Spleen (tissue), 11 donors: ENCODE data around the gene FCRL5. TPM values are rescaled to one million over a fixed set of nuclear protein-coding genes. Genes with fewer than 3 reads are reported as not detected.

Source experiments
- DNase-seq: peaks from one replicate; pipeline ENCODE4 v3.0.0-alpha.2; 2020
- H3K27ac ChIP-seq, 8 donors: fragments of 200-600 bp; sonication (generic) in 7 of 8; 1 replicate in 4 of 8; 2 replicates in 4 of 8; pipeline versions ENCODE4 v1.5.0 to v1.8.0; 2016 to 2021; ENCODE audit warnings: inconsistent platforms in 4 of 8, mild to moderate bottlenecking in 4 of 8, moderate library complexity in 1 of 8
- H3K27me3 ChIP-seq, 7 donors: fragments of 200-600 bp; sonication (generic) in 6 of 7; replicated peaks in 1 of 7; 1 replicate in 4 of 7; 2 replicates in 3 of 7; pipeline versions ENCODE4 v1.5.0 to v1.8.0; 2016 to 2021; ENCODE audit warnings: inconsistent platforms in 3 of 7, mild to moderate bottlenecking in 1 of 7
- H3K36me3 ChIP-seq, 6 donors: fragments of 200-600 bp; sonication (generic) in 5 of 6; 1 replicate in 4 of 6; 2 replicates in 2 of 6; pipeline versions ENCODE4 v1.5.0 to v1.8.0; 2016 to 2021; ENCODE audit warnings: inconsistent platforms in 2 of 6
- H3K4me1 ChIP-seq, 6 donors: fragments of 200-600 bp; sonication (generic) in 5 of 6; 1 replicate in 3 of 6; 2 replicates in 3 of 6; pipeline versions ENCODE4 v1.5.0 to v1.8.0; 2016 to 2021; ENCODE audit warnings: inconsistent platforms in 3 of 6
- H3K4me3 ChIP-seq, 8 donors: fragments of 200-600 bp; sonication (generic) in 7 of 8; 1 replicate in 4 of 8; 2 replicates in 4 of 8; pipeline versions ENCODE4 v1.5.0 to v1.8.0; 2016 to 2021; ENCODE audit warnings: inconsistent platforms in 4 of 8, mild to moderate bottlenecking in 4 of 8, moderate library complexity in 2 of 8
- H3K9me3 ChIP-seq, 8 donors: fragments of 200-600 bp; sonication (generic) in 7 of 8; 1 replicate in 4 of 8; 2 replicates in 4 of 8; pipeline versions ENCODE4 v1.5.0 to v1.8.0; 2016 to 2021; ENCODE audit warnings: inconsistent platforms in 4 of 8
- POLR2A ChIP-seq, 3 donors: fragments of 450-650 bp; IDR thresholded peaks; one replicate each; pipeline ENCODE4 v1.5.1; 2017; ENCODE audit warnings: antibody characterized with exemption in 3 of 3, mild to moderate bottlenecking in 1 of 3
- POLR2AphosphoS5 ChIP-seq, 3 donors: sonication (generic); formaldehyde crosslinking; IDR thresholded peaks; one replicate each; pipeline ENCODE4 v1.5.1; 2017; ENCODE audit warnings: antibody characterized with exemption in 3 of 3
- WGBS, 5 donors: extraction: QIAGEN DNeasy Blood & Tissue Kit in 3 of 5; methylation state at CpG; one replicate each; pipeline versions ENCODE4 v1.1.5 to v1.1.7; 2013 to 2018; 5-methylcytosine and 5-hydroxymethylcytosine counted together
- intact Hi-C: fragments of 100-400 bp; cut with DNase I; formaldehyde crosslinking; loops from one replicate; pipeline ENCODE4 v1.15.0; 2023; ENCODE audit warnings: low total_unique reads
- polyA plus RNA-seq, 3 donors: library from polyadenylated mRNA; stranded (reverse); fragments of 200-250 nt; gene quantifications; one replicate each; pipeline ENCODE4 v1.2.1, GENCODE V29; 2013
- total RNA-seq, 7 donors: library from RNA; depleted of rRNA in 3 of 7; stranded (reverse); fragments of >200 nt in 3 of 7; fragmentation: NEBNext Ultra II Directional in 4 of 7; extraction: Animal tissue kit (Norgen Biotek cat#: 25700) in 4 of 7; gene quantifications; one replicate each; pipeline versions ENCODE4 v1.1.0 to v1.2.1, GENCODE V29; 2016 to 2021
- TF ChIP-seq, protein P1 (sequence below), 11 experiments: fragments of 200-600 bp in 7 of 11; fragments of 450-650 bp in 4 of 11; sonication (generic) in 4 of 11; IDR thresholded peaks in 8 of 11; conservative IDR thresholded peaks in 3 of 11; 1 replicate in 7 of 11; 2 replicates in 4 of 11; pipeline versions ENCODE4 v1.4.0 to v1.8.0; 2016 to 2021; ENCODE audit warnings: antibody characterized with exemption in 11 of 11, inconsistent platforms in 4 of 11, mild to moderate bottlenecking in 1 of 11
- donor health status: healthy with polysubstance abuse.
- donor health status: DM: no; HTN: no; CAD: no; lungs with moderate emphysema.
- donor health status: DM: no; HTN: no; CAD: no.
- donor health status: Bipolar disorder and iron deficiency.
- donor health status: healthy.
- donor health status: DM: no; HTN: no; CAD: no.
- donor health status: DM: yes; HTN: yes; CAD: no.

Gene FCRL5
- total and polyA plus RNA-seq, 10 donors: 51.0 to 111 (median 68.2) TPM

GRCh38 chr1:157512036-157512969 lies 40.0 kb downstream of the FCRL5 start:
- peaks cover 3 to 29% (median 13%) of the 10 kb centered on the region in 6 donors for H3K4me1 ChIP-seq
- DNase-seq: no peak
- peak overlapping the region in 4 of 8 donors; percentile 37 to 76 (median 60) for H3K27ac ChIP-seq
- peaks cover 0 to 22% (median 0%) of the 10 kb centered on the region in 6 donors for H3K36me3 ChIP-seq
- intact Hi-C loops: no loop called here
- no peaks in the 10 kb centered on the region for H3K27me3 ChIP-seq
- no peak overlapping the region for H3K4me3 ChIP-seq
- 60 to 63% (median 61%) methylated on average over 3 of the region's 3 CpGs for WGBS, 5 donors
- TF ChIP-seq POLR2A (IDR thresholded peaks at IDR 0.05) (no peak), POLR2AphosphoS5 (IDR thresholded peaks at IDR 0.05) (no peak)
- no peaks in the 10 kb centered on the region for H3K9me3 ChIP-seq

GRCh38 chr1:157509546-157510232 lies 42.6 kb downstream of the FCRL5 start:
- Histone ChIP-seq H3K9me3 (no peaks in the 10 kb centered on the region), H3K36me3 (no peaks in the 10 kb centered on the region), H3K4me1 (peaks cover 3 to 29% (median 16%) of the 10 kb centered on the region in 6 donors), H3K27me3 (peaks cover 0 to 15% (median 0%) of the 10 kb centered on the region in 7 donors), H3K27ac (peak overlapping the region in 2 of 8 donors; percentile 70 to 76), H3K4me3 (no peak overlapping the region)
- no peak for DNase-seq
- TF ChIP-seq POLR2A (IDR thresholded peaks at IDR 0.05) (no peak), POLR2AphosphoS5 (IDR thresholded peaks at IDR 0.05) (no peak)
- TF ChIP-seq, protein P1, sequence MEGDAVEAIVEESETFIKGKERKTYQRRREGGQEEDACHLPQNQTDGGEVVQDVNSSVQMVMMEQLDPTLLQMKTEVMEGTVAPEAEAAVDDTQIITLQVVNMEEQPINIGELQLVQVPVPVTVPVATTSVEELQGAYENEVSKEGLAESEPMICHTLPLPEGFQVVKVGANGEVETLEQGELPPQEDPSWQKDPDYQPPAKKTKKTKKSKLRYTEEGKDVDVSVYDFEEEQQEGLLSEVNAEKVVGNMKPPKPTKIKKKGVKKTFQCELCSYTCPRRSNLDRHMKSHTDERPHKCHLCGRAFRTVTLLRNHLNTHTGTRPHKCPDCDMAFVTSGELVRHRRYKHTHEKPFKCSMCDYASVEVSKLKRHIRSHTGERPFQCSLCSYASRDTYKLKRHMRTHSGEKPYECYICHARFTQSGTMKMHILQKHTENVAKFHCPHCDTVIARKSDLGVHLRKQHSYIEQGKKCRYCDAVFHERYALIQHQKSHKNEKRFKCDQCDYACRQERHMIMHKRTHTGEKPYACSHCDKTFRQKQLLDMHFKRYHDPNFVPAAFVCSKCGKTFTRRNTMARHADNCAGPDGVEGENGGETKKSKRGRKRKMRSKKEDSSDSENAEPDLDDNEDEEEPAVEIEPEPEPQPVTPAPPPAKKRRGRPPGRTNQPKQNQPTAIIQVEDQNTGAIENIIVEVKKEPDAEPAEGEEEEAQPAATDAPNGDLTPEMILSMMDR (IDR thresholded peaks at IDR 0.05 in 8 of 11, conservative IDR thresholded peaks at IDR 0.05 in 3 of 11): no peak
- whole genome bisulfite sequencing, 5 donors: 77 to 86% (median 81%) methylated on average over 9 of the region's 9 CpGs
- intact Hi-C loops: no loop called here

GRCh38 chr1:157505481-157506272 lies 46.6 kb downstream of the FCRL5 start:
- no peaks in the 10 kb centered on the region for H3K36me3 ChIP-seq
- TF ChIP-seq POLR2A (IDR thresholded peaks at IDR 0.05) (no peak), POLR2AphosphoS5 (IDR thresholded peaks at IDR 0.05) (peak in 1 of 3 donors; percentile 17)
- TF ChIP-seq, protein P1 (IDR thresholded peaks at IDR 0.05 in 8 of 11, conservative IDR thresholded peaks at IDR 0.05 in 3 of 11): peak; percentile 49 to 73 (median 63)
- no peak overlapping the region for H3K27ac ChIP-seq
- DNase-seq: peak; percentile 82
- peaks cover 0 to 15% (median 0%) of the 10 kb centered on the region in 7 donors for H3K27me3 ChIP-seq
- 43 to 50% (median 44%) methylated on average over 13 of the region's 13 CpGs for WGBS, 5 donors
- H3K9me3 ChIP-seq: no peaks in the 10 kb centered on the region
- H3K4me1 ChIP-seq: peaks cover 0 to 11% (median 0%) of the 10 kb centered on the region in 6 donors
- intact Hi-C loops: no loop called here
- peak overlapping the region in 1 of 8 donors; percentile 40 for H3K4me3 ChIP-seq

DNA sequence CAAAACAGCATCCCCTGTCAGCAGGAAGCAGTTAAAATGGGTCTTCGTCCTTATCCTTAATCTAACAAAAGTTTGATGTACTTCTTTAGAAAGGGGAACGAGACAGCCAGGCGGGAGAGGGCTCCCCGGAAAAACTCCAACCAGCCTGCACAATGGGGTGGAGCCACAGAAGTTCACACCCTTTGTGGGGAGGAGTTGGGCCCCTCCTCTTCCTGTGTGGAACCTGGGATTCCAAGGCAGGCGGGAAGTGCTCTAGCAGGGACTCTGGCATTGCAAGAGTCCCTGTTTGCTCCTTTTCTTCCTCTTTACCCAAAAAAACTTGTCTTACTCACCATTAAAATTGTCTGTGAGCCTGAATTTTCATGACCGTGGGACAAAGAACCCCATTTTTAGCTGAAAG lies 47.7 kb downstream of the FCRL5 start:
- H3K4me3 ChIP-seq: no peak overlapping the region
- no peak for DNase-seq
- intact Hi-C loops: no loop called here
- no peaks in the 10 kb centered on the region for H3K9me3 ChIP-seq
- no peak overlapping the region for H3K27ac ChIP-seq
- H3K27me3 ChIP-seq: peaks cover 0 to 15% (median 0%) of the 10 kb centered on the region in 7 donors
- TF ChIP-seq POLR2A (IDR thresholded peaks at IDR 0.05): no peak
- TF ChIP-seq, protein P1 (IDR thresholded peaks at IDR 0.05 in 8 of 11, conservative IDR thresholded peaks at IDR 0.05 in 3 of 11): no peak
- no peak for TF ChIP-seq POLR2AphosphoS5 (IDR thresholded peaks at IDR 0.05)
- H3K36me3 ChIP-seq: no peaks in the 10 kb centered on the region
- WGBS, 5 donors: 75 to 83% (median 79%) methylated on average over 6 of the region's 6 CpGs
- peaks cover 0 to 6% (median 0%) of the 10 kb centered on the region in 6 donors for H3K4me1 ChIP-seq
